Measurements from ENCODE around the gene ARHGAP42. TPM values are rescaled to one million over a fixed set of nuclear protein-coding genes. Genes with fewer than 3 reads are reported as not detected.

The ARHGAP42 gene
- polyA plus RNA-seq, 3 donors = 0.13 TPM; not detected in 2

DNA sequence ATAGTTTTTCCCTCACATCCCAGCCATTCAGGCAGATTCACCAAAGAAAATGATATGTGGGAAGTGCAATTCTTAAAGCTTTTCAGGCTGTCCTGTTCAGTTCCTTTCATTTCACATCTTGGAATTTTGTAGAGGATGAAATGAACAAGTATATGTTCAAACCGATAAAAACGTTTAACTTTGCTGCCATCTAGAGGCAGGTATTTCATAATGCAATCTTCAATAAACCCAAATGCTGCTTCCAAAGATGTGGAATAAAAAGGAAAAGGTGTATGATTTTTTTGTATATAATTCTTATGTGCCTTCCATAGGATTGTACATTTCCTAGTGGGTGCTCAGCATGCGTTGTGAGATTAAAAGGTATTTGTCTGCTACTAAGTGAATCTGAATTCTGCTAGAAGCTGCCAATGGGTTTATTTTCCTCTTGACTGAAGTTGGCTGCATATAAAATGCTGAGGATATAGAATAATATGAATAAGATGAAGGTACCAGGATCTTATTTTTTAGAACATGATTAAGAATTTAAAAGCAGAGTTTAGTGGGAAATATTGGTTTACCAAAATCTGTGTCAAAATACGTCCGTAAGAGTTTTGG is 243.2 kb downstream of the ARHGAP42 start:
- Histone ChIP-seq H3K9ac (ENCODE audit: insufficient read depth, low read length, poor library complexity, severe bottlenecking) (no peak overlapping the region), H3K4me2 (replicated peaks; ENCODE audit: extremely low read depth, low read length, poor library complexity, severe bottlenecking) (no peak overlapping the region), H3K36me3 (replicated peaks in 1 of 2; ENCODE audit: control insufficient read depth in 1 of 2, insufficient read depth in 2 of 2, low read length in 2 of 2) (no peaks in the 10 kb centered on the region), H2AFZ (ENCODE audit: insufficient read depth, low read depth, low read length, poor library complexity, severe bottlenecking) (no peak overlapping the region), H3K79me2 (ENCODE audit: insufficient read depth, low read length) (no peaks in the 10 kb centered on the region), H3K9me3 (replicated peaks in 1 of 2; ENCODE audit: control insufficient read depth in 1 of 2, insufficient read depth in 1 of 2, low read length in 2 of 2) (no peaks in the 10 kb centered on the region), H3K27ac (ENCODE audit: low read depth in 1 of 2, low read length in 2 of 2) (no peak overlapping the region), H3K27me3 (ENCODE audit: control insufficient read depth in 2 of 2, insufficient read depth in 2 of 2, low read length in 2 of 2) (no peaks in the 10 kb centered on the region), H3K4me1 (ENCODE audit: control insufficient read depth in 1 of 2, insufficient read depth in 2 of 2, low read length in 2 of 2) (no peaks in the 10 kb centered on the region), H3K4me3 (replicated peaks in 1 of 3; ENCODE audit: low read depth in 2 of 3, low read length in 3 of 3) (no peak overlapping the region), H4K20me1 (ENCODE audit: insufficient read depth, low read length) (no peaks in the 10 kb centered on the region)
- no peak for DNase-seq
- H3K27ac Mint-ChIP-seq = no peak overlapping the region
- WGBS (ENCODE audit: insufficient coverage) = 74% methylated on average over 3 of the region's 5 CpGs
- no peak overlapping the region for H3K4me3 Mint-ChIP-seq
- H3K9me3 Mint-ChIP-seq = no peaks in the 10 kb centered on the region
- H3K27me3 Mint-ChIP-seq (ENCODE audit: low read depth in 3 of 3) = peaks cover 0 to 2% (median 0%) of the 10 kb centered on the region in 3 donors
- no peaks in the 10 kb centered on the region for H3K4me1 Mint-ChIP-seq
- intact Hi-C loops (cut with micrococcal nuclease) = loop anchor here in 1 of 2 donors (5.0 kb wide), 1 partner anchor 353 kb away; no protein-coding TSS in a partner anchor
- TF ChIP-seq, protein P1, sequence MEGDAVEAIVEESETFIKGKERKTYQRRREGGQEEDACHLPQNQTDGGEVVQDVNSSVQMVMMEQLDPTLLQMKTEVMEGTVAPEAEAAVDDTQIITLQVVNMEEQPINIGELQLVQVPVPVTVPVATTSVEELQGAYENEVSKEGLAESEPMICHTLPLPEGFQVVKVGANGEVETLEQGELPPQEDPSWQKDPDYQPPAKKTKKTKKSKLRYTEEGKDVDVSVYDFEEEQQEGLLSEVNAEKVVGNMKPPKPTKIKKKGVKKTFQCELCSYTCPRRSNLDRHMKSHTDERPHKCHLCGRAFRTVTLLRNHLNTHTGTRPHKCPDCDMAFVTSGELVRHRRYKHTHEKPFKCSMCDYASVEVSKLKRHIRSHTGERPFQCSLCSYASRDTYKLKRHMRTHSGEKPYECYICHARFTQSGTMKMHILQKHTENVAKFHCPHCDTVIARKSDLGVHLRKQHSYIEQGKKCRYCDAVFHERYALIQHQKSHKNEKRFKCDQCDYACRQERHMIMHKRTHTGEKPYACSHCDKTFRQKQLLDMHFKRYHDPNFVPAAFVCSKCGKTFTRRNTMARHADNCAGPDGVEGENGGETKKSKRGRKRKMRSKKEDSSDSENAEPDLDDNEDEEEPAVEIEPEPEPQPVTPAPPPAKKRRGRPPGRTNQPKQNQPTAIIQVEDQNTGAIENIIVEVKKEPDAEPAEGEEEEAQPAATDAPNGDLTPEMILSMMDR (IDR thresholded peaks at IDR 0.05) = peak; percentile 60
- H3K36me3 Mint-ChIP-seq = no peaks in the 10 kb centered on the region

DNA sequence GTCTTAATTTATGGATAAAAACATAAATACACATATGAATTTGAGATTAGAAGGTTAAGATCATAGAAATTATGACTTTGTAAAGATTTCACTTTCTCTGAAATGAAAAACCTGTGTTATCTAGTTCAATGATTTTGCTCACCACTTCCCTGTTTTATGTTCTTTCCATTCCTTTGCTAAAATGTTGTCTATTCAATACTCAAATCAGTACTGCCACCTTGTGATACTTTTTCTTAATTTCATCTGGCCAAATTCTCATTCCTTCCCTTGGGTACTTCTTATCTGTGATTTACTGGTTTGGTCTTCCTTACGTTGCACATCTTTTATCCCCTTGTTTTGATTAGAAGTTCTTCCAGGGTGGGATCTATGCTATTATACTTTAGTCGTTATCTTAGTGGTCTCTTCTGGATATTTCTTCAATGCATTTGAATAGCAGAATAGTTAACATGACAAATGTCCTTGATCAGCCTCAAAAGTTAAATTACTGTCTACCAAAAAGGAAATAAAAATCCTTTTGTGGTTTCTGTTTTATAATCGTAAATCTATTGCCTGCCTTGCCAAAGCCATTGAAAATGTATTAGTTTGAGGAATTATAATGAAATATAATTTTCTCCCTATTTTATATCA is 245.5 kb downstream of the ARHGAP42 start:
- no peak overlapping the region for H3K4me3 ChIP-seq (replicated peaks in 1 of 3; ENCODE audit: low read depth in 2 of 3, low read length in 3 of 3)
- no peak overlapping the region for H3K27ac Mint-ChIP-seq
- no peaks in the 10 kb centered on the region for H3K36me3 Mint-ChIP-seq

More for the DNA sequence above, 245.5 kb downstream of the ARHGAP42 start:
- intact Hi-C loops (cut with micrococcal nuclease) = loop anchor here in 1 of 2 donors (5.0 kb wide), 1 partner anchor 355 kb away; no protein-coding TSS in a partner anchor
- Histone ChIP-seq H3K9me3 (replicated peaks in 1 of 2; ENCODE audit: control insufficient read depth in 1 of 2, insufficient read depth in 1 of 2, low read length in 2 of 2) (no peaks in the 10 kb centered on the region), H4K20me1 (ENCODE audit: insufficient read depth, low read length) (no peaks in the 10 kb centered on the region), H3K27me3 (ENCODE audit: control insufficient read depth in 2 of 2, insufficient read depth in 2 of 2, low read length in 2 of 2) (no peaks in the 10 kb centered on the region), H3K4me2 (replicated peaks; ENCODE audit: extremely low read depth, low read length, poor library complexity, severe bottlenecking) (no peak overlapping the region), H3K79me2 (ENCODE audit: insufficient read depth, low read length) (no peaks in the 10 kb centered on the region), H3K27ac (ENCODE audit: low read depth in 1 of 2, low read length in 2 of 2) (no peak overlapping the region), H3K9ac (ENCODE audit: insufficient read depth, low read length, poor library complexity, severe bottlenecking) (no peak overlapping the region), H2AFZ (ENCODE audit: insufficient read depth, low read depth, low read length, poor library complexity, severe bottlenecking) (no peak overlapping the region), H3K36me3 (replicated peaks in 1 of 2; ENCODE audit: control insufficient read depth in 1 of 2, insufficient read depth in 2 of 2, low read length in 2 of 2) (no peaks in the 10 kb centered on the region), H3K4me1 (ENCODE audit: control insufficient read depth in 1 of 2, insufficient read depth in 2 of 2, low read length in 2 of 2) (no peaks in the 10 kb centered on the region)
- Mint-ChIP-seq H3K27me3 (ENCODE audit: low read depth in 3 of 3) (peaks cover 0 to 2% (median 0%) of the 10 kb centered on the region in 3 donors), H3K9me3 (no peaks in the 10 kb centered on the region), H3K4me3 (no peak overlapping the region), H3K4me1 (no peaks in the 10 kb centered on the region)
- WGBS (ENCODE audit: insufficient coverage) = no CpG with 5 or more reads among the region's 3 CpGs
- TF ChIP-seq, protein P1 (IDR thresholded peaks at IDR 0.05) = no peak
- DNase-seq = no peak

Measured in CD14-positive monocyte (primary cell).